ENCODE results near the gene RNF217.
A peak's percentile ranks its signal among the peaks of the same experiment; 100 is the strongest.

The RNF217 gene

GRCh38 chr6:125098253-125098652 is 136.0 kb downstream of the RNF217 start:
- DNase-seq (ENCODE audit: low spot score), result no peak

- DNase-seq (ENCODE audit: low spot score), result peak; percentile 36
Measured at GRCh38 chr6:125099211-125100073, 137.2 kb downstream of the RNF217 start.

- DNase-seq (ENCODE audit: low spot score), result no peak
Measured at GRCh38 chr6:125100074-125100652, 137.9 kb downstream of the RNF217 start.

- no peak for DNase-seq (ENCODE audit: low spot score)
Measured at GRCh38 chr6:125101128-125101527, 138.9 kb downstream of the RNF217 start.

GRCh38 chr6:125101631-125102030 is 139.4 kb downstream of the RNF217 start:
- DNase-seq (ENCODE audit: low spot score), result no peak

- DNase-seq (ENCODE audit: low spot score), result no peak
Measured at GRCh38 chr6:125102411-125102810, 140.2 kb downstream of the RNF217 start.

- DNase-seq (ENCODE audit: low spot score), result no peak
Measured at GRCh38 chr6:125102891-125103290, 140.7 kb downstream of the RNF217 start.

- no peak for DNase-seq (ENCODE audit: low spot score)
Measured at GRCh38 chr6:125104425-125104824, 142.2 kb downstream of the RNF217 start.

- no peak for DNase-seq (ENCODE audit: low spot score)
Measured at GRCh38 chr6:125107048-125107447, 144.8 kb downstream of the RNF217 start.

- DNase-seq (ENCODE audit: low spot score), result no peak
Measured at GRCh38 chr6:125107896-125108295, 145.7 kb downstream of the RNF217 start.

GRCh38 chr6:125110056-125110455 is 147.8 kb downstream of the RNF217 start:
- DNase-seq (ENCODE audit: low spot score), result no peak

- DNase-seq (ENCODE audit: low spot score), result no peak
Measured at GRCh38 chr6:125111219-125111983, 149.2 kb downstream of the RNF217 start.

GRCh38 chr6:125112934-125113333 is 150.7 kb downstream of the RNF217 start:
- no peak for DNase-seq (ENCODE audit: low spot score)

- DNase-seq (ENCODE audit: low spot score), result peak; percentile 47
Measured at GRCh38 chr6:125114248-125114858, 152.1 kb downstream of the RNF217 start.

- DNase-seq (ENCODE audit: low spot score), result no peak
Measured at GRCh38 chr6:125116170-125116569, 153.9 kb downstream of the RNF217 start.

GRCh38 chr6:125116710-125117109 is 154.5 kb downstream of the RNF217 start:
- DNase-seq (ENCODE audit: low spot score), result no peak

GRCh38 chr6:125117818-125118217 is 155.6 kb downstream of the RNF217 start:
- DNase-seq (ENCODE audit: low spot score), result no peak

- no peak for DNase-seq (ENCODE audit: low spot score)
Measured at GRCh38 chr6:125120054-125120590, 157.9 kb downstream of the RNF217 start.

- DNase-seq (ENCODE audit: low spot score), result no peak
Measured at GRCh38 chr6:125121894-125122293, 159.7 kb downstream of the RNF217 start.

- no peak for DNase-seq (ENCODE audit: low spot score)
Measured at GRCh38 chr6:125123051-125123450, 160.8 kb downstream of the RNF217 start.

GRCh38 chr6:125123468-125124048 is 161.3 kb downstream of the RNF217 start:
- DNase-seq (ENCODE audit: low spot score), result no peak
